IgD-negative memory B cell (primary cell): ENCODE measurements around the gene RTL10. TPM values are rescaled to one million over a fixed set of nuclear protein-coding genes. Genes with fewer than 3 reads are reported as not detected.

Source experiments
- H3K27ac Mint-ChIP-seq, 3 donors: one replicate each; pipeline ENCODE4 v1.8.0; 2020 to 2022; ENCODE audit warnings: mild to moderate bottlenecking in 3 of 3, mixed read lengths in 3 of 3, moderate library complexity in 1 of 3
- H3K27me3 Mint-ChIP-seq: one replicate; pipeline ENCODE4 v1.8.0; 2021; ENCODE audit warnings: mixed read lengths
- H3K36me3 Mint-ChIP-seq: one replicate; pipeline ENCODE4 v1.8.0; 2020; ENCODE audit warnings: mild to moderate bottlenecking, mixed read lengths
- H3K4me1 Mint-ChIP-seq, 3 donors: one replicate each; pipeline ENCODE4 v1.8.0; 2020 to 2022; ENCODE audit warnings: mixed read lengths in 3 of 3, mild to moderate bottlenecking in 1 of 3
- H3K4me3 Mint-ChIP-seq, 4 donors: one replicate each; pipeline ENCODE4 v1.8.0; 2020 to 2022; ENCODE audit warnings: mild to moderate bottlenecking in 4 of 4, mixed read lengths in 4 of 4, moderate library complexity in 3 of 4
- H3K9me3 Mint-ChIP-seq, 3 donors: one replicate each; pipeline ENCODE4 v1.8.0; 2020 to 2021; ENCODE audit warnings: mixed read lengths in 3 of 3, mild to moderate bottlenecking in 1 of 3
- polyA plus RNA-seq: library from polyadenylated mRNA; unstranded; fragments of 300-500 nt; fragmentation: Illumina TruSeq; gene quantifications from one replicate; pipeline ENCODE4 v1.2.3, GENCODE V29; 2021

RTL10 gene
- polyA plus RNA-seq, result 7.3 TPM

- H3K9me3 Mint-ChIP-seq, result no peaks in the 10 kb centered on the region
- no peaks in the 10 kb centered on the region for H3K27me3 Mint-ChIP-seq
- peak within 1 kb of the TSS; percentile 92 to 96 (median 94) for H3K4me3 Mint-ChIP-seq
- H3K36me3 Mint-ChIP-seq, result peaks cover 6% of the 10 kb centered on the region
- H3K27ac Mint-ChIP-seq, result peak within 1 kb of the TSS; percentile 89 to 96 (median 95)
- peaks cover 21 to 26% (median 26%) of the 10 kb centered on the region in 3 donors for H3K4me1 Mint-ChIP-seq
Measured at GRCh38 chr22:19854778-19855503, at the start of gene RTL10, which contains the start of gene GNB1L. RTL10 (minus strand) TSS chr22:19854874; CDS start chr22:19852261, 2,613 bp downstream. GNB1L (minus strand) TSS chr22:19854874; CDS start chr22:19821355, 33,519 bp downstream.

- H3K27ac Mint-ChIP-seq, result no peak overlapping the region
- H3K27me3 Mint-ChIP-seq, result no peaks in the 10 kb centered on the region
- H3K36me3 Mint-ChIP-seq, result peaks cover 3% of the 10 kb centered on the region
- H3K4me1 Mint-ChIP-seq, result no peaks in the 10 kb centered on the region
- no peaks in the 10 kb centered on the region for H3K9me3 Mint-ChIP-seq
- H3K4me3 Mint-ChIP-seq, result no peak overlapping the region
Measured at GRCh38 chr22:19904174-19904856, 49.6 kb upstream of the RTL10 start.

- Mint-ChIP-seq H3K9me3 (no peaks in the 10 kb centered on the region), H3K27me3 (no peaks in the 10 kb centered on the region), H3K27ac (no peak overlapping the region), H3K36me3 (peaks cover 5% of the 10 kb centered on the region), H3K4me3 (no peak overlapping the region), H3K4me1 (no peaks in the 10 kb centered on the region)
Measured at GRCh38 chr22:19903513-19903912, 48.8 kb upstream of the RTL10 start.

- H3K9me3 Mint-ChIP-seq, result no peaks in the 10 kb centered on the region
- H3K27me3 Mint-ChIP-seq, result no peaks in the 10 kb centered on the region
- H3K4me1 Mint-ChIP-seq, result no peaks in the 10 kb centered on the region
- peaks cover 4% of the 10 kb centered on the region for H3K36me3 Mint-ChIP-seq
- no peak overlapping the region for H3K4me3 Mint-ChIP-seq
- H3K27ac Mint-ChIP-seq, result no peak overlapping the region
Measured at GRCh38 chr22:19903031-19903430, 48.4 kb upstream of the RTL10 start.

GRCh38 chr22:19902245-19902715 lies 47.6 kb upstream of the RTL10 start:
- Mint-ChIP-seq H3K4me3 (no peak overlapping the region), H3K9me3 (no peaks in the 10 kb centered on the region), H3K36me3 (peaks cover 4% of the 10 kb centered on the region), H3K27me3 (no peaks in the 10 kb centered on the region), H3K27ac (no peak overlapping the region), H3K4me1 (no peaks in the 10 kb centered on the region)

GRCh38 chr22:19901577-19902244 lies 47.0 kb upstream of the RTL10 start:
- no peaks in the 10 kb centered on the region for H3K4me1 Mint-ChIP-seq
- no peaks in the 10 kb centered on the region for H3K27me3 Mint-ChIP-seq
- H3K27ac Mint-ChIP-seq, result no peak overlapping the region
- peaks cover 4% of the 10 kb centered on the region for H3K36me3 Mint-ChIP-seq
- H3K4me3 Mint-ChIP-seq, result no peak overlapping the region
- H3K9me3 Mint-ChIP-seq, result no peaks in the 10 kb centered on the region

- Mint-ChIP-seq H3K9me3 (no peaks in the 10 kb centered on the region), H3K27me3 (no peaks in the 10 kb centered on the region), H3K4me3 (no peak overlapping the region), H3K27ac (no peak overlapping the region), H3K4me1 (no peaks in the 10 kb centered on the region), H3K36me3 (peaks cover 2% of the 10 kb centered on the region)
Measured at GRCh38 chr22:19900707-19901436, 46.2 kb upstream of the RTL10 start.

- H3K4me3 Mint-ChIP-seq, result no peak overlapping the region
- H3K27me3 Mint-ChIP-seq, result no peaks in the 10 kb centered on the region
- no peaks in the 10 kb centered on the region for H3K4me1 Mint-ChIP-seq
- H3K27ac Mint-ChIP-seq, result no peak overlapping the region
- H3K36me3 Mint-ChIP-seq, result peaks cover 2% of the 10 kb centered on the region
- H3K9me3 Mint-ChIP-seq, result no peaks in the 10 kb centered on the region
Measured at GRCh38 chr22:19898831-19899567, 44.3 kb upstream of the RTL10 start.

- no peak overlapping the region for H3K27ac Mint-ChIP-seq
Measured at GRCh38 chr22:19898145-19898544, 43.5 kb upstream of the RTL10 start.

GRCh38 chr22:19897726-19898125 lies 43.1 kb upstream of the RTL10 start:
- Mint-ChIP-seq H3K9me3 (no peaks in the 10 kb centered on the region), H3K4me3 (no peak overlapping the region), H3K27me3 (no peaks in the 10 kb centered on the region), H3K36me3 (peaks cover 2% of the 10 kb centered on the region), H3K27ac (no peak overlapping the region), H3K4me1 (no peaks in the 10 kb centered on the region)

More at GRCh38 chr22:19898145-19898544, 43.5 kb upstream of the RTL10 start:
- peaks cover 2% of the 10 kb centered on the region for H3K36me3 Mint-ChIP-seq
- no peak overlapping the region for H3K4me3 Mint-ChIP-seq
- H3K4me1 Mint-ChIP-seq, result no peaks in the 10 kb centered on the region
- H3K9me3 Mint-ChIP-seq, result no peaks in the 10 kb centered on the region
- H3K27me3 Mint-ChIP-seq, result no peaks in the 10 kb centered on the region

GRCh38 chr22:19896665-19897355 lies 42.1 kb upstream of the RTL10 start:
- Mint-ChIP-seq H3K4me3 (no peak overlapping the region), H3K27me3 (no peaks in the 10 kb centered on the region), H3K9me3 (no peaks in the 10 kb centered on the region), H3K4me1 (peaks cover 6 to 8% (median 7%) of the 10 kb centered on the region in 3 donors), H3K27ac (no peak overlapping the region), H3K36me3 (peaks cover 2% of the 10 kb centered on the region)

GRCh38 chr22:19895160-19895849 lies 40.6 kb upstream of the RTL10 start:
- Mint-ChIP-seq H3K27me3 (no peaks in the 10 kb centered on the region), H3K36me3 (peaks cover 2% of the 10 kb centered on the region), H3K4me3 (no peak overlapping the region), H3K27ac (no peak overlapping the region), H3K4me1 (peaks cover 14 to 15% (median 15%) of the 10 kb centered on the region in 3 donors), H3K9me3 (no peaks in the 10 kb centered on the region)

GRCh38 chr22:19893363-19893762 lies 38.7 kb upstream of the RTL10 start:
- Mint-ChIP-seq H3K4me3 (no peak overlapping the region), H3K9me3 (no peaks in the 10 kb centered on the region), H3K4me1 (peaks cover 14 to 15% (median 15%) of the 10 kb centered on the region in 3 donors), H3K36me3 (no peaks in the 10 kb centered on the region), H3K27me3 (no peaks in the 10 kb centered on the region), H3K27ac (no peak overlapping the region)
